Fibroblast of upper back skin (primary cell): ENCODE measurements around the gene UNG.
"Not testable (repeated sequence)": the region's sequence is repeated elsewhere in the genome, so short reads cannot be mapped to it uniquely, and the experiment has no call there.

ENCODE experiments used
- DNase-seq: peaks from one replicate; pipeline ENCODE4 v3.0.0-alpha.2; 2013

UNG gene

DNA sequence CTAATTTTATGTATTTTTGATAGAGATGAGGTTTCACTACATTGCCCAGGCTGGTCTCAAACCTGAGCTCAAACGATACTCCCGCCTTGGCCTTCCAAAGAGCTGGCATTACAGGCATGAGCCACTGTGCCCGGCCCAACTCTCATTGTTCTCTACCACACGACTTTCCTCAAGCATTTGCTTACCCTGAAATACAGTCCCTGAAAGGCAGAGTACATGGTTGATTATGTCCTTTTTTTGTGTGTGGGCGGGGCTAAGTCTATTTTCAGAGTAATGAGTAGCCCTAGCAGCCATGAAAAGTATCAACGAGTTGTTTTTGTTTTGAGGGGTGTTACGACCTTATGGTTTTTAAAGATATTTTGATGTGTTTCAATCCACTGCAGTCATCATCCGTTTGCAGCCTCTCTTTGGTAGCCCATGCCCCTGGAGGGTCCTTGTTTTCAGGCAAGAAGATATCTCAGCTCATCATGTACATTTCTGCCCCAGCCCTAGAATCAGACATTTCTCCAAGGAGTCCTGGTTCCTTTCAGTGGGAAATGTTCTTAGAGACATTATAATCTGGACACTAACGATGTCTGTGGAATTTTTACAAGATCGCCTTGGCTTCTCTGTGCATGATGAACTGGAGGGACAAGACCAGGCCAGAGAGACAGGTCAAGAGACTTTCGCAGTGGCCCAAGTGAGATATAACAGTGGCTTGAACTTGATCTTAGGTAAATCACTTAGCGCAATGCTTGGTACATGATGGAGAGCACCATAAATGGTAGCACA lies 27.7 kb downstream of the UNG start:
- no peak for DNase-seq

- no peak for DNase-seq
Observed at GRCh38 chr12:109125791-109126190, 28.4 kb downstream of the UNG start.

DNA sequence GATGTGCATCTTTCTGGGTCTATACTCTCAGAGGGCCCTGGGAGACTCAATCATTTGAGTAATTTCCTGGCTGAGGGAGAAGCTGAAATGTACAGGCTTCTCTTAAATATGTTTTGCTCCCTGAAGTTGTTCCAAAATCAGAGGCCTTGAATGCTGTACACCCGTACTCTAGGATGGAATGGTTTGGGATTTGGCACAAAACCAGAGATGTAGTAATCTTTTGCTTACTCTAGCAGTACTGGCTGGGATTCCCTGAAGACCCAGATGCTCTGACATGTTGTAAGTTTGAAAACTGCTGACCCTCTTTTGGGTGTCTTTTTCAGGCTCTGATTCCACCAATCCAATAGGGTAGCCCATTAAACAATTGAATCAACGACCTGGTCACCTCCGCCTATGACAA lies 29.4 kb downstream of the UNG start:
- DNase-seq: no peak

DNA sequence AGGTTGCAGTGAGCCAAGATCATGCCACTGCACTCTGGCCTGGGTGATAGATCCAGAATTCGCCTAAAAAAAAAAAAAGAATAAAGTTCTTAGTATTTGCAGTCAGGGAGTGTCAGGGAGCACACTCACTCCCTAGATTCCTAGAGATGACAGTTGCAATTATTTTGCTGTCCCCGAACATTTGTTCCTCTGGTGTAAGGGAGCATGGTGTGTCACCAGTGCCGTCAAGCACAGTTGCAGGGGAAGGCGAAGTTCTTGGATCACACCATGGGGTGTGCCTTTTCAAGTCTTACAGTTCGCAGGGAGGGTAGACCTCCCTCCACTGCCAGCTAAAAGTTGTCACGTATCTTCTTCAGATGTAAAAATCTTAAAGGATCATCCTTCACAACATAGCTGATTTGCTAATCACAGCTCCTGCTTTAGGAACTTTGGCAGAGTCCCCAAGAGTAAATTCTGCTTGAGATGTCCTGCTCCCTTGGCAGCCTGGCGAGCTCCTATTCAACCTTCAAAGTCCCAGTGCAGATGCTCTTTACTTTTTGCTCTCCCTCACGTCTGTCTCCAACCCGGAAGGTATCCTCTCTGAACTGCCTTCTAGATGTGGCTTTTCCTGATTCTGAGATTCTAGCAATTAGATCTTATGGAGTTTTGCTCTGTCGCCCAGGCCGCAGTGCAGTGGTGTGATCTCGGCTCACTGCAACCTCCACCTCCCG lies 30.3 kb downstream of the UNG start:
- no peak for DNase-seq

DNA sequence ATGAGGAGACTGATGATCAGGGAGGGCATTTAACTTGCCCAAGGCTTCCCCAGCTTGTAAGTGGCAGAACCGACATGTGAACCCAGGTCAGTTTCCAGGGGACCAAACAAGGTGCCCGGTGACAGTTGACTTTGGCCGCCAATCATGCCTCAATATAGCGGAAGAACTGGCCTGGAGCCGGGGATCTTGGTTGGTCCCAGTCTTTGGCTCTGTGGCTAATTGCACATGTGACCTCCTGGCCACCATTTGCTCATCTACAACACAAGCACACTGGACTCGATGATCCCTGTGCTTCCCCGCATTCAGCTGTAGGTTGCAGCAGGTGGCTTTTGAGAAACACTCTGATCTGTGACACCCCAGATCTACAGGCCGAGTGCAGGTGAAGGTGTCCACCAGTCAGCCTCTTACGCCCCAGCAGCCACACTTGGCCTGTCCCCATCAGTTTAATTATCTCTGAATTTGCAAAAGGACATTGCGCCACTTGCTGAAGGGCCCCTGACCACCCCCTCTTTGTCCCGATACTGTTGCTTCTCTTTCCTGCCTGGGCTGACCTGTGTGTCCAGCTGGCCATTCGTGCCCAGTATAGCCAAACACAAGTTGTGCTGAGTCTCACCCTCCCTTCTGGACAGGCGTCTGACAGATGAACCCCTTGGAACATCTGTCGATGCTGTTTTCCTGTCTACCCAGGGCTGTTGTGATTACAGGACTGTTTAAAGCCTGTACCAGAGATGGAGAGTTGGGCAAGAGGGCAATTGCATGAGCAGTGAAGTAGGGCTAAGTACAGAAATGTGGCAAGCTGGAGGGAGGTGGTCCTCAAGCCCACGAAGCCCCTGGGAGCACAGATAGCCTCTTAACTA lies 33.1 kb downstream of the UNG start:
- DNase-seq: no peak

- no peak for DNase-seq
Observed at GRCh38 chr12:109131154-109132050, 34.0 kb downstream of the UNG start.

- no peak for DNase-seq
Observed at GRCh38 chr12:109134186-109134917, 37.0 kb downstream of the UNG start.

GRCh38 chr12:109137055-109137454 lies 39.7 kb downstream of the UNG start:
- no peak for DNase-seq

DNA sequence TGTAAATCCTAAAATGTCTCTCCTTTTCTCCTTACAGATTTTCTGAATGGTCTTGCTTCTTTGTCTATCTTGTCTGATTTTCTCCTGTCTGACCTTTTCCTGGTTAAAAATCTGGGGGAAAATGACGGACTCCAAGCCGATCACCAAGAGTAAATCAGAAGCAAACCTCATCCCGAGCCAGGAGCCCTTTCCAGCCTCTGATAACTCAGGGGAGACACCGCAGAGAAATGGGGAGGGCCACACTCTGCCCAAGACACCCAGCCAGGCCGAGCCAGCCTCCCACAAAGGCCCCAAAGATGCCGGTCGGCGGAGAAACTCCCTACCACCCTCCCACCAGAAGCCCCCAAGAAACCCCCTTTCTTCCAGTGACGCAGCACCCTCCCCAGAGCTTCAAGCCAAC lies 42.0 kb downstream of the UNG start:
- no peak for DNase-seq

DNA sequence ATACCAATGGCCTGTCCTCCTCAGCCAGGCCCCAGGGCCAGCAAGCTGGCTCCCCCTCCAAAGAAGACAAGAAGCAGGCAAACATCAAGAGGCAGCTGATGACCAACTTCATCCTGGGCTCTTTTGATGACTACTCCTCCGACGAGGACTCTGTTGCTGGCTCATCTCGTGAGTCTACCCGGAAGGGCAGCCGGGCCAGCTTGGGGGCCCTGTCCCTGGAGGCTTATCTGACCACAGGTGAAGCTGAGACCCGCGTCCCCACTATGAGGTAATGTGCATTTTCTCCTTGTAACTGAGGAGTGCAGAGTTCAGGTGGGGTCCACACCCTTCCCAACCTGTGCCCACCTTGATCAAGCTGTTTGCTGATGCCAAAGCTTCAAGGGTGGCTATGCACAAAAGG lies 42.4 kb downstream of the UNG start:
- no peak for DNase-seq

DNA sequence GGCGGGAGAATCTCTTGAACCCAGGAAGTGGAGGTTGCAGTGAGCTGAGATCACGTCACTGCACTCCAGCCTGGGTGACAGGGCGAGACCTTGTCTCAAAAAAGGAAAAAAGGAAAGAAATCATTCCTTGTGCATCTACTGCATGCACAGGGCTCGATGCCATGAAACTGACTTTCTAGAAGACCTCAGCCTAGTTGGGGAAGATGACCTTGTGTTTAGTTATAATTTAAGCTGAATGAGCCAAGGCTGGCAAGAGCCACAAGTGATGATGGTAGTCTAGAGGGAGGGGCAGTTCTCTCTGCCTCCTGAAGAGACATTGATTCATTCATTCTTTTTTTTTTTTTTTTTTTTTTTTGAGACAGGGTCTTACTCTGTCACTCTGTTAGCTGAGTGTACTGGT lies 43.2 kb downstream of the UNG start:
- no peak for DNase-seq

DNA sequence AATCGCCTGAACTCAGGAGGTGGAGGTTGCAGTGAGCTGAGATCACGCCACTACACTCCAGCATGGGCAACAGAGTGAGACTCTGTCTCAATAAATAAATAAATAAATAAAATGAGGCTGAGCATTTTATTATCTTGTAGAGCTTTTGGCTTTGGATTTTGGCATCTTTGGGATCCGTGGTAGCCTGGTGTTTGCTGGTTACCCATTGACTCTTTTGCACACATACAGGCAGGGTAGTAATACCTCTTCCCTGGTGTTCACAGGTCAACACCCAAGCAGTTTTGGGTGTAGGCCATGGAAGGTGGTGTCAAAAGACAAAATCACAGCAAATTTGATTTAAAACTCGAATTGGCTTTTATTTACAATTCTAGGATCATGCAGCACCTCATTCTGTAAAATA lies 46.8 kb downstream of the UNG start:
- no peak for DNase-seq

DNA sequence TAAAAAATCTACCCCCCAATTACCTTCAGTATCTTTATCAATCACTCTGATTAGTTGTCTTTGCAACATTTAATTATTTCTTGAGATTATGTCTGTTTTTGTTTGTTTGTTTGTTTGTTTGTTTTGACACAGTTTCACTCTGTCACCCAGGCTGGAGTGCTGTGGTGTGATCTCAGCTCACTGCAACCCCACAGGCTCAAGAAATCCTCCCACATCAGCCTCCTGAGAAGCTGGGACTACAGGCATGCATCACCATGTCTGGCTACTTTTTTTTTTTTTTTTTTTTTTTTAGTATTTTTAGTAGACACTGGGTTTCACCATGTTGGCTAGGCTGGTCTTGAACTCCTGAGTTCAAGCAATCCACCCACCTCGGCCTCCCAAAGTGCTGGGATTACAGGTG lies 49.7 kb downstream of the UNG start:
- not testable (repeated sequence) for DNase-seq

GRCh38 chr12:109147954-109148353 lies 50.6 kb downstream of the UNG start:
- DNase-seq: peak; percentile 7

DNA sequence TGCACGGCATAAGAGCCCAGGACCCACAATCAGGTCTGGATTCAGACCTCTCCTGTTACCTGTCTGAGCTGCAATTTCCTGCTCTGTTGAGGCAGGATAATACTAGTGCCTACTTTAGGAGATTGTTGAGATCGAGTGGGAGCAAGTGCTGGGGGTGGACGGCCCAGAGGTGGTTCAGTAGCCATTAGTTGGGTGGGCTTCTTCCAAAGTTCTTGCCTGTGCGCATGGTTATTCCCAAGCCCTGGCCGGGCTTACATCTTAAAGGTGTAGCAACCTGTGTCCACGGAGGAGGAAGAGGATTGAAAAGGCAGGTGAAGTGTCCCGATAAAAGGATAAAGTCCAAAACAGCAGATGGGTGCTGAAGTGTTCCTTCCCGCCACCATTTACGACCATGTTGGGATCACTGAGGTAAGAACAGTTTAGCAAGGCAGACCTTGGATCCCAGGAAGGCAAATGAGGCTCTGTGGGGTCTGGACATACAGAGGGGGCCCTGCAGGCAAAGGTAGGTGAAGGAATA lies 52.8 kb downstream of the UNG start:
- DNase-seq: no peak

DNA sequence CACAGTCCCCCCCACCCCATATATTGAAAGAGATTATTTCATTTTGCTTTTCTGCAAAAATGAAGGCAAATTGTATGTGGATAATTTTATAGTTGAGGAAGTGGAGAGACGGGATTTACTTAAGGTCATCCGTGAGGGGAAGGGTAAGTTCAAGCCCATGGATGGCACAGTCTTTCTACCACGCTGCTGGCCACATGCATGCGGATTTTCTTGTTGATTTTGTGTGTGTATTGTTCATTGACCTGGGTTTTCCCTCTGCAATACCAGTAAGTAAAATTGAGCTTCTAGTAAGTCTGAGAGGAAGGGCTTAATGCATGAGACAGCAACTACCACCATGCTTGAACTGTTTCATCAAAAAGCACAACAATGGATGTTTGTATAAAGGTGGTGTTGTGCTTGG lies 54.1 kb downstream of the UNG start:
- no peak for DNase-seq

DNA sequence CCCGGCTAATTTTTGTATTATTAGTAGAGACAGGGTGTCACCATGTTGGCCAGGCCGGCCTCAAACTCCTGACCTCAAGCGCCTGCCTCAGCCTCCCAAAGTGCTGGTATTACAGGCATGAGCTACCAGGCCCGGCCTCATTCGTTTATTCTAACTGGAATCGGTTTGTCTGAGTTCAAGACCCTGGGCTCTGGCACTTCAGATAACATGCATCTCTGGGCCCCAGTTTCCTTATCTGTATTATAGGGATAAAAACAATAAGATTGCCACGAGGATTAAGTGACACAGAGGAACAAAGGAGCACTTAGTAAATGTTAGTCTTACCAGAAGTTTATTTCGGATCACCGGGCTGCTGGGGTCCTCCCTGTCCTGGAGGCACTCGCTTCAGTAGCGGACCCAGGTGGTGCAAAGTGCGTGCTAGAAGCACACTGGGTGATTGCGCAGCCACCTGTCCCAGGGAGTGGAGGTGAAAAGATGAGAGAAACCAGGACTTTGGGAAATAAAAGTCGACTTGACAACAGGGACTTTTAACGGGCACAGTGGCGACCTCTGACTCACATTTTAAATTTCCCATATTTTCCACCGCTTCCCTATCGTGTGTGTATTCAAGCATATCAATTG lies 56.5 kb downstream of the UNG start:
- no peak for DNase-seq

DNA sequence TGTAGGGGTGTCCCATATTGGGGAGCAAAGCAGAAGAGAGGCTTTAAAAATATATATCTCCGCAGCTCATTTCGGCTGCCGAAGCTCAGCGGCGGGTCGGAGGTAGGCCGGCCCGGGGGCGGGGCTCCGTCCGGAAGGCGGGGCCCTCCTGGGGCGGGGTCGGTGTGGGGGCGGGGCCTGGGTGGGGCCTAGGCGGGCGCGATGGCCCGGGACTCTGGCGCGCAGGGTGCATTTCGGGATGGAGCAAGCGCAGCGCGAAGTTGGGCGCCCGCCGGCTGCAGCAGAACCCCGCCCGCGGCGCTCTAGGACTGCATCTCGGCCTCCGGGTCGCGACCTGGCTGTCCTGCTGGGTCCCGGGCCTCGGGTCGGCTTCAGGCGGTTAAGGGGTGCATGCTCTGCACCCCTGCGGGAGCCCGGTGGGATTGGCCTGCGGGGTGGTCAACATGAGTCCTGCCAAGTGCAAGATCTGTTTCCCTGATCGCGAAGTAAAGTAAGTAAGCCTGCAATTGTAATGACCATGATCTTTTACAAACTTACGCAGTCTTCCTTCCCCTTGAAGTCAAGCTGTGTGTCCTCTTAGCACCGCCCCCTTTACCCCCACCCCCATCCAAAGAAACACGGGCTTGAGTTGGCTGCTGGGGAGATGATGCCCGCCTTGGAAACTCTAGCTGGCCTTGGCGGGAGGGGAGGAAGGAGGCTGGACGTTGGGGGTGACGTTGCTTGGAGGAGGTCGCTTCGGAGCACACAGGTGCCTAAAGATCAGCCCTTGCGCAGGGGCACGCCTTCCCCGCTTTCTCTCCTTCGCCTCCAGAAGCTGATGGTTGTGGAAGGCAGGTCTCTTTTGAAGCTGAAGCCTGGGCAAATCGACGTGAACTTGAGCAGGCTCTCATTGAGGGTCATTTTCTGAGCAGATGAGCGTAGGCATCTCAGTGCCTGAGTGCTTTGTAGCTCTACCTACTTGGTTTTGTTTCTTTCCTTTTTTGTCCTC lies 57.3 kb downstream of the UNG start:
- peak; percentile 57 for DNase-seq

DNA sequence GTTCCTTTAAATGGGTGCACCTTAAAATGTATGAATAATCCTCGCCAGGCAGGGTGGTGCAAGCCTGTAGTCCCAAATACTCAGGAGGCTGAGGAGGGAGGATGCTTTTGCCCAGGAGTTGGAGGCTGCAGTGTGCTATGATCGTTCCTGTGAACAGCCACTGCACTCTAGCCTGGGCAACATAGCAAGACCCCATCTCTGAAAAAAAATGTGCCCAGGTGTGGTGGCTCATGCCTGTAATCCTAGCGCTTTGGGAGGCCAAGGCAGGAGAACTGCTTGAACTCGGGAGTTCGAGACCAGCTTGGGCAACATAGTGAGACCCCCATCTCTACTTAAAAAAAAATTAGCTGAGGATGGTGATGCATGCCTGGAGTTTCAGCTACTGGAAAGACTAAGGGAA lies 58.6 kb downstream of the UNG start:
- no peak for DNase-seq

GRCh38 chr12:109156586-109156985 lies 59.2 kb downstream of the UNG start:
- no peak for DNase-seq
